NCI-H510A treated with DMSO at 0.1 percent for 48 hours (cell line): ENCODE data around the gene USP4.
"Not testable (repeated sequence)": the region's sequence is repeated elsewhere in the genome, so short reads cannot be mapped to it uniquely, and the experiment has no call there.

Experiments
- DNase-seq: peaks from one replicate; lab custom pipeline; 2025; lab: John Stamatoyannopoulos, UW

USP4 gene, protein sequence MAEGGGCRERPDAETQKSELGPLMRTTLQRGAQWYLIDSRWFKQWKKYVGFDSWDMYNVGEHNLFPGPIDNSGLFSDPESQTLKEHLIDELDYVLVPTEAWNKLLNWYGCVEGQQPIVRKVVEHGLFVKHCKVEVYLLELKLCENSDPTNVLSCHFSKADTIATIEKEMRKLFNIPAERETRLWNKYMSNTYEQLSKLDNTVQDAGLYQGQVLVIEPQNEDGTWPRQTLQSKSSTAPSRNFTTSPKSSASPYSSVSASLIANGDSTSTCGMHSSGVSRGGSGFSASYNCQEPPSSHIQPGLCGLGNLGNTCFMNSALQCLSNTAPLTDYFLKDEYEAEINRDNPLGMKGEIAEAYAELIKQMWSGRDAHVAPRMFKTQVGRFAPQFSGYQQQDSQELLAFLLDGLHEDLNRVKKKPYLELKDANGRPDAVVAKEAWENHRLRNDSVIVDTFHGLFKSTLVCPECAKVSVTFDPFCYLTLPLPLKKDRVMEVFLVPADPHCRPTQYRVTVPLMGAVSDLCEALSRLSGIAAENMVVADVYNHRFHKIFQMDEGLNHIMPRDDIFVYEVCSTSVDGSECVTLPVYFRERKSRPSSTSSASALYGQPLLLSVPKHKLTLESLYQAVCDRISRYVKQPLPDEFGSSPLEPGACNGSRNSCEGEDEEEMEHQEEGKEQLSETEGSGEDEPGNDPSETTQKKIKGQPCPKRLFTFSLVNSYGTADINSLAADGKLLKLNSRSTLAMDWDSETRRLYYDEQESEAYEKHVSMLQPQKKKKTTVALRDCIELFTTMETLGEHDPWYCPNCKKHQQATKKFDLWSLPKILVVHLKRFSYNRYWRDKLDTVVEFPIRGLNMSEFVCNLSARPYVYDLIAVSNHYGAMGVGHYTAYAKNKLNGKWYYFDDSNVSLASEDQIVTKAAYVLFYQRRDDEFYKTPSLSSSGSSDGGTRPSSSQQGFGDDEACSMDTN

DNA sequence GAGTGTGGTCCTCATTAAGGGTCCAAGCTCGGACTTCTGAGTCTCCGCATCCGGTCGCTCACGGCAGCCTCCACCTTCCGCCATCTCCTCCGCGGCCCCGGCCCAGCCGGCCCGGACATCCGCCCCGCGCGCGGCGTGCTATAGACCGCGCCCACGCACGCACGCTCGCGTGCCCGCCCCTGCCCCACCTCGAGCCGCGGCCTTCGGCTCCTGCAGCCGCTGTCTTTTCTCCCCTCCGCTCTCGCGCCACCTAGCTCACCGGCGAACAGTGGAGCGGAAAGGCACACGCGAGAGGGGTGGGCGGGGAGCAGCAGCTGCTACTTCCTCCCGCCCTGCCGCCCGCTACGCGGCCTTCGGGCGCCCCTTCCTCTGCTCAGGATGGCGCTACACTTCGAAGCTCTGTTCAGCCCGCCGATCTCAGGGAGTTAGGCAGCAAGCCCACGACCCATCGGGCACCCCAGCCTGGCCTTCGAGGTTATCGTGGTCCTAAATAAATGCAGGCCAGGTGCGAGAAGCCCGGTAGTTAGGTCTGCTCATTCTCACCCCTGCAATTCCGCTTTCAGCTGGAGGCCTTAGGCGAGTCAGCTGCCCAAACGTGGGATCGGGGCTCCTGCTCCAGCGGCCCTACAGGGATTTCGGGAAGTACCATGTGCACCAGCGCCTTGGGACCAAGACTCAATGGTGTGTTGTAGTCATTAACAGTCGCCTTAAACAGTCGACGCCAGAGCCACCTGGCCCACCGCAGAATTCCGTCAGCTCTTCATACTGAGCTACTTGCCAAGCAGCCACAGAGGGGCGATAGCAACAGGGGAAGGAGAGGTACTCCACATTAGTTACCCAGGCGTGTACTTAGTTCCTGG lies at the start of gene USP4:
Gene USP4 (minus strand): TSS at position 113 of the 860 bp plus-strand sequence. CDS start 29 bp downstream, at position 84.
- peak; percentile 84 for DNase-seq

DNA sequence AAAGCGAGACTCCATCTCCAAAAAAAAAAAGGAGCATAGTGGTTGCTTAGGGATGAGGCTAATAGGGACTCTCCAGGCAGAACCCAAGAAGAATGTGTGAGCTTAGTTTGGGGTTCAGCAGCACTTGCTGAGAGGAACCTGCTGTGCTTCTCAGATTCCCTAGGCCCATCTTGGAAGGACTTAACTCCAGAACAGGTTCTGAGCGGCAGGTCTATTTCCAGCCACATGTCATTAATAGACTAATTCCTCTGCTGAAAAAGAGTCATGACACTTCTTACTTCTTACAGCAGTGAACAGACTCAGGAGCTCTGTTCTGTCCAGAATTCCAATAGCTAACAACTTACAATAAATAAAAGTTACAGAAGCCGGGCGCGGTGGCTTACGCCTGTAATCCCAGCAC lies 49.4 kb upstream of the USP4 start:
- DNase-seq: no peak

DNA sequence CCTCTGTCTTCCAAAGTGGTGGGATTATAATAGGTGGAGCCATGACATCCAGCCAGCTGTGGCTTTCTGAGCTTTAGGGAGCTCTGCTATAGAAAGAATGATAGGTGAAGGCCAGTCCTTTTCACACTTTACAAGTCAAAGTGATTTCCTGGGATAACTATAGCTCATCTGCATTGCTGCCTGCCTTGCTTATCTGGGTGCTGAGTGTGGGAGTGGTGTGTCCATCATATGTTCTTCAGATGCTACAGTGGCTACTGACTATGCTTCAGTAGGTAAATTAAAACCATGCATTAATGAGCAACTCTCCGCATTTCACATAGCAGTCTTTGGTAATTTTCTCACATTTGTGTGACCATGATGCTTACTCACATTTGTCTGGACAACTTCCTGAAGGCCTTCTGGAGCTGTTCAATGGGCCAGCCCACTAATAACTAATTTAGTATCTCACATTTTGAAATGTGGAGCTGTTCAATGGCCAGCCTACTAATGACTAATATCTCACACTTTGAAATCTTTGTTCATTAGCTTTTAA lies 48.5 kb upstream of the USP4 start:
- DNase-seq: no peak

DNA sequence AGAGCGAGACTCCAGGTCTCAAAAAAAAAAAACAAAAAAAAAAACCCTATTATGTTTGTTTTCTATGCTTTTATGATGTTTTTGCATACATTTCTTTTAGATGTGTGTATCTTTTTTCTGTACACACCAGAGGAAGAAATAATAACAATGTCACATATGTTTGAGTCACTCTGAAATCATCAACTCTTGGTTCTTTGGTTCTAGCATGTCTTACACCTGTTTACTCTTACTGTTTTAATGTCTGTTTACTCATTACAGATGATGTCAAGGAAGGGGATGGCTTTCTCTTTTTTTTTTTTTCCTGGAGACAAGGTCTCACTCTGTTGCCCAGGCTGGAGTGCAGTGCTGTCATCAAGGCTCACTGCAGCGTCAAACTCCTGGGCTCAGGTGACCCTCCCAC lies 47.9 kb upstream of the USP4 start:
- DNase-seq: no peak

DNA sequence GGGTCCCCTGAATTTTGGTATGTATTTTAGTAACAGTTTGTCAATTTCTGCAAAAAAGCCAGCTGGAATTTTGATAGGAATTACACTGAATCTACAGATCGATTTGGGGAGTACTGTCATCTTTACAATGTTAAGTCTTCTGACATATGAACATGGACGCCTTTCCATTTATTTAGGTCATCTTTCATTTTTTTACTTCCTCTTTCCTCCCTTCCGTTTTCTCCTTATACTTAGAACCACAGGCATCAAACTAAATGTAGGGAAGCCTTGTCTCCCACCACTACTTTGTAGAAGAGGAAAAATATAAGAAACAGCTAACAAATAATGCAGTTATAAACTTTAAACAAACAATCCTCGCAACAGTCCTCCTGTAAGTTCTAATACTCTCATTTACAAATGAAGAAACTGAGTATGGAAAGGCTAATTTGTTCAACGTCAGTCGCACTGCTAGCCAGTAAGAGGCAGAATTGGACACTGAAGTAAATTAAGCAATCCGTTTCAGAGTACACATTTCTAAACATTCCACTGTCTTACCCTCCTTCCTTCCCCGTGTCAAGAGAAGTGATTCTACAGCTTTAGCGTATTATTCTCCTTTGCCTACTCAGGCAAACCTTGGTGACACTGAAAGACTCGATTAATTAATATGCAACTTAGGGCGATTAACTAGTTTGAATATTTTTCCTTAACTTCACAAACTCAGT lies 46.4 kb upstream of the USP4 start:
- no peak for DNase-seq

DNA sequence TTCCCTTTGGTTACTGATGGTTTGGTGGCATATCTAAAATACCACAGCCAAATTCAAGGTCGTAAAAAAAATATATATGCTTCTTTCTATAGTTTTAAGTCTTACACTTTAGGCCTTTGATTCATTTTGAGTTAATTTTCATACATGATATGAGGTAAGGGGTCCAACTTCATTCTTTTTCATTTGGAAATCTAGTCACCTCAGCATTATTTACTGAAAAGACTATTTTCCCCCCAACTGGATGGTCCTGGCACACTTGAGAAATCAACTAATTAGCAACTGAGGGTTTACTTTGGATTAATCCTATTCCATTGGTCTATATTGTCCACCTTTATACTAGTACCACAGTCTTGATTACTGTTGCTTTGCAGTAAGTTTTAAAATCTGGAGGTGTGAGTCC lies 45.8 kb upstream of the USP4 start:
- no peak for DNase-seq

DNA sequence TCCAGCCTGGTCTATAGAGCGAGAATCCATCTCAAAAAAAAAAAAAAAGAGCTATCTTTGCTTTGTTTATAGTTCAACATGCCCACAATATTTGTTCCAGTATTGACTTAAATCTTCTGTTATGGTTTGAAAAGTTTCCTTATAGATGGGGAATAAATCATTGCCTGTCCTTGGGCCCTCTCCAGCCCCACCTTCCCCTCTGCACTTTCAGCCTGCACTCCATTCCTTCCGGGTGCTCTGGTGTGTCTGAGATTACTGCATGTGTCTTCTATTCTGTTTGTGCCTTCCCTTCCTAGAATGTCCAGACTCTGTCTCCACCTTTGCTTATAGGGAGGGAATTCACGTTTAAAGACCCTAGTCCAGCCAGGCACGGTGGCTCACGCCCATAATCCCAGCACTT lies 43.5 kb upstream of the USP4 start:
- DNase-seq: no peak

DNA sequence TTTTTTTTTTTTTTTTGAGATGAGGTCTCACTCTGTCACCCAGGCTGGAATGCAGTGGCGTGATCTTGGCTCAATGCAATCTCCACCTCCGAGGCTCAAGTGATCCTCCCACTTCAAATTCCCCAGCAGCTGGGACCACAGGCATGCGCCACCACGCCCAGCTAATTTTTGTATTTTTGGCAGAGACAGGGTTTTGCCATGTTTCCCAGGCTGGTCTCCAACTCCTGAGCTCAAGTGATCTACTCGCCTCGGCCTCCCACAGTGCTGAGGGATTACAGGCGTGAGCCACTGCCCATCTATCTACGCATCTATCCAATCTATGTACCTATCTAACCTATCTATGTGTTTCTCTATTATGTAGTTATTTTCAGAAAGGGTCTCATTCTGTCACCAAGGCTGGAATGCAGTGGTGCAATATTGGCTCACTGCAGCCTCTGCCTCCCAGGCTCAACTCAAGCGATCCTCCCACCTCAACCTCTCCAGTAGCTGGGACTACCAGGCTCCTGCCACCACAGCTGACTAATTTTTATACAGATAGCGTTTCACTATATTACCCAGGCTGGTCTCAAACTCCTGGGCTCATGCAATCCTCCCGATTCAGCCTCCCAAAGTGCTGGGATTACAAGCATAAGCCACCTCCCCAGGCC lies 38.5 kb upstream of the USP4 start:
- DNase-seq: no peak

DNA sequence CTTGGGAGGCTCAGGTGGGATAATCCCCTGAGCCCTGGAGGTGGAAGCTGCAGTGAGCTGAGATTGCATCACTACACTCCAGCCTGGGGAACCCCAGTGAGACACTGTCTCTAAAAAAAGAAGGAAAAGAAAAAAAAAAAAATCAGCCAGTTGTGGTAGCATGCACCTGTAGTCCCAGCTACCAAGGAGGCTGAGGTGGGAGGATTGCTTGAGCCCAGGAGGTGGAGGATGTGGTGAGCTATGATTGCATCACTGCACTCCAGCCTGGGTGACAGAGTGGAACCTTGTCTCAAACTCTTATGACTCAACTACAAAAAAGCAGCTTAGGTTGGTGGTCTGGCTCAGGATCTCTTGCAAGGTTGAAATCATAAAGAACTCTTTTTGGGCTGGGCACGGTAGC lies 37.6 kb upstream of the USP4 start:
- DNase-seq: no peak

DNA sequence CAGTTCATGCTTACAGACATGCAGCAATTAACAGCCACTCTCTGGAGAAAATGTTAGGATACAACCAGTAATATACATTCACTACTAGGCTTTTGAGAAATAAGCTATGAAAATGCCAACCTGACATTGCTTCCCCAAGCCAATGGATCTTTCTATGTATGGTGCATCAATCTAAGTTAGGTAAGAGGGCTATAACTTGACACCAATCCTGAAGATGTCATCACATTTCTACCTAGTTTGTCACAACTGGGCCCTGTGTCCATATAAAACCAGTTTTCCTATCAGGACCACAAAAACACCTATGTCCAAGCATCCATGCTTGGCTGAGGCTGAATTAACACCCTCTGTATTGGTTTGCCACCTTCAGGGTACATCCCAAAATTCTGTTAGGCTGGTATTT lies 32.1 kb upstream of the USP4 start:
- no peak for DNase-seq

DNA sequence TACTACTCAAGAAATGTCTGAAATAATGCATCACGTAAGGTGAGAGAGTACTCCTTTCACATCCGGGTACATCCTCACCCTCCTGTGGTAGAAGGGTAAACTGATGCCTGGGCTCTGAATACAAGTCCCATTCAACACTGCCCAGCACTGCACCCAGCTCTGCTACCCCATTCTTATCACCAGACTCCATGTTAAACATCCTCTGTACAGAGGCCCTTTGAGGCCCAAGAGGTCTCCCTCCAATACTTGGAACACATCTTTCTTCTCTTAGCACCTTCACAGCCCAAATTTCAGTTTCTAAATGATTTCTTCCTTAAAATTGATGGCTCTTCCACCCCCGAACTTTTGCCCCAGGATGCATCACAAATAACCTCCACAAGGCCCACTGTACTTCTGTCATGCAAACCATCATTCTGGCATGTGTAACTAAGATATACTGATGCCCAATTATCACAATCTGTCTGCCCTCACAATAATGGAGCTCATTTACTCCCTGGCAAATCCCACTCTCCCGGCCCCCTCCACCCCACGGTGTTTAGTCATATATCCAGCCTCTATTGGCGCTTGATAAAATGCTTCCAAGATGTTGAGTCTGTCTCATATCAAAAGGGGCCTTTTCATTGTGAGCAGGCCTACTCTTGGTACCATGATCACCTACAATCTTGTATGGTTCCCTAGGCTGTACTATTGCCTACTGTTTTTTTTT lies 30.9 kb upstream of the USP4 start:
- DNase-seq: no peak

DNA sequence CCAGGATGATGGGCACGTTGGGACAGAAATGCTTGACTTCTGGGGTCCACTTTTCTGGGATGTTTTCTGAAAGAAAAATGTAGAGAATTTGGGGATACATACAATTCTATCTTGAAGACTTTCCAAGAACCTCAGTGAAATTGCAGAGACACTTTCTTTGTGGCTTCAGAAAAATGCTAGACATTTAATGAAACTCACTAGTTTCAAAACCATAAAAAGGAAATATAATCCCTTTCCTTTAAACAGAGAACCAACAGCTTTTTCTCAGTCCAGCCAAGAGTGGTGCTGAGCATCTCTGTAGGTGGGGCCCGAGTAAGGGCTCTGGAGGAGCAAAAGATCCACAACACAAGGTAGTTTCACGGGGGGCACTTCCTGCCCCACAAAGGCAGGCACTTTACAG lies 22.7 kb upstream of the USP4 start:
- DNase-seq: no peak

DNA sequence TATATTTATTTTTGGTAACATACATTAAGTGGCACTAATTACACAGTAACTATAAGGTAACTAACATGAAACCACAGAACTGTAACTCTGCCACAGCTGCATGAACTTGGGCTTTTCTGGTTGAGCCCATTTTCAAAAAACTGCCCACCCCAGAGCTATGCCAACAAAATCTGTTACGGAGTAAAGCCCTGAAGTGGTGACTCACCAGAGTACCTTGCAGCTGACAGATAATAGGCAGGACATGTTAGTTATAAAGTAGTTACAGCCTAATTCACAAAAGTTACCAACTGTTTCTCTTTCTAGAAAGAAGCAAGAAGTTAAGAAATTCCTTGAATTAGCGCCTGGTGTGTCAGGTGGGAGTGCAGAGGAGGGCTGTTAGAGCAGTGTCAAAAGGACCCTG lies 19.8 kb upstream of the USP4 start:
- no peak for DNase-seq

DNA sequence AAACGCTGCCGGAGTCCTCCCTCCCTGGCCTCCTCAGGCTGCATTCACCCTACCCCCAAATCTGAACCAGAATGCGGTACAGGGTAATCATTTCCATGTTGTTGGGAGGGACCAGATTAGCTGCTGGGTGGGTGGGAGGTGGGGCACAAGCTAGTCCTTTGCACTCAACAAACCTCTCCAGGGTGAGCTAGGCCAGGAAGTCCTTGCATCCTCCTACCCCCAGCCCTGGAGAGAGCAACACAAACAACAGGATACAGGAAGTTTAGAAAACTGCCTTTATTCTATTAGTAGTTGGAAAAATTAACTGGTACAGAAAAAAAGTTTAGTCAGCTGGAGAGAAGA lies 19.0 kb upstream of the USP4 start:
- DNase-seq: no peak

DNA sequence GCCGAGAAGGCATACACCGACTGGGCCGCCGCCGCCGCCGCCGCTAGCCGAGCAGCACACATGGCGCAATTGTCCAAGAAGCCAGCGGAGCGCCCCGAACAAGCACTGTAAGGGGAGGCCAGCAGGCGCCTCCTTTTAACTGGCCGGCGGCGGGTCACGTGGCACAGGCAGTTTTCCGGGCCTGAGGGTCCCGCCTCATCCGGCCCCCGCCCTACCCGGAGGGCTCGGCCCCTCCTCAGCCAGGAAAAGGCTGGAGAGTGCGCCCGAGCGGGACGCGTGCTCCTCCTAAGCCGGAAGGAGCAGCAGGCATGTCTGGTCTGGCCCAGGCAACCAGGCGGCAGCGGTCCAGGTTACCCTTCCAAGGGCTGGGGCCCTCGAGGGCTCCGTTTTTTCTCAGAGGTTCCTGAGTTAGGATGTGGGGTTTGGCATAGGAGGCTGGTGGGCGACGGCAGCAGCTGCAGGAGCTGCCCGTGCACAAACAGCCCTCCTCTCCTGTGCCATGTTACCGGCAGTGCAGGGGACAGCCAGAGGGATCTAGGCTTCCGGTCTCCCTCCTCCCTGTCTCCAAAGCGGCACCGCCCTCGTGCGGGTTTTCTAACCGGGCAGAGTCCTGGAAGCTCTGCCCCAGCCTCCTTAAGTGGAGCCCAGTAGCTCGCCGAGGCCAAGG lies 18.5 kb upstream of the USP4 start, which contains the start of gene GPX1:
Gene GPX1 (minus strand): TSS at position 137 of the 667 bp plus-strand sequence. CDS start 75 bp downstream, at position 62.
- DNase-seq: peak; percentile 85

DNA sequence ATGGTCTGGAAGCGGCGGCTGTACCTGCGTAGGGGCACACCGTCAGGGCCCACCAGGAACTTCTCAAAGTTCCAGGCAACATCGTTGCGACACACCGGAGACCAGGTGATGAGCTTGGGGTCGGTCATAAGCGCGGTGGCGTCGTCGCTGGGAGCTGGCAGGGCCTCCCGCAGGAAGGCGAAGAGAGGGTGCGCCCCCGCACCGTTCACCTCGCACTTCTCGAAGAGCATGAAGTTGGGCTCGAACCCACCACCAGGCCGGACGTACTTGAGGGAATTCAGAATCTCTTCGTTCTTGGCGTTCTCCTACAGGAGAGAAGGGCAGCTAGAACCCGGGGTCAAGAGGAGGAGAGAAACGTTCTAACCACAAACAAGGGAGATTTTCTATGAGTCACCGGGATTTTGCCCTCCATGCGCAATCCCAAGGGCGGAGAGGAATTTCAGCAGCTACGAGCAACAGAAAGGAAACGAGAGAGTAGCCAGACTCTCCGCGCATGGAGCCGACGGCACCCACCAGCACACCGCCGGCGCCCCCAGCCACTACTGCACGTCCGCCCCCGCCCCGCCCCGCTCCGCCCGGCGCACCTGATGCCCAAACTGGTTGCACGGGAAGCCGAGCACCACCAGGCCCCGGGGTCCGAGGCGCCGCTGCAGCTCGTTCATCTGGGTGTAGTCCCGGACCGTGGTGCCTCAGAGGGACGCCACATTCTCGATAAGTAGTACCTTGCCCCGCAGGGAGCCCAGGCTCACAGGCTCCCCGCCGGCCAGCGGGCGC lies 17.8 kb upstream of the USP4 start:
- not testable (repeated sequence) for DNase-seq

DNA sequence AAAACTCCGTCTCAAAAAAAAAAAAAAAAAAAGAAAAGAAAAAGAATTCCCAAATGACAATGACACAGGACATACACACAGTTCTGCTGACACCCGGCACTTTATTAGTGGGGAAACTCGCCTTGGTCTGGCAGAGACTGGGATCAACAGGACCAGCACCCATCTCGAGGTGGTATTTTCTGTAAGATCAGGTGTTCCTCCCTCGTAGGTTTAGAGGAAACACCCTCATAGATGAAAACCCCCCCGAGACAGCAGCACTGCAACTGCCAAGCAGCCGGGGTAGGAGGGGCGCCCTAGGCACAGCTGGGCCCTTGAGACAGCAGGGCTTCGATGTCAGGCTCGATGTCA lies 17.2 kb upstream of the USP4 start:
- not testable (repeated sequence) for DNase-seq

DNA sequence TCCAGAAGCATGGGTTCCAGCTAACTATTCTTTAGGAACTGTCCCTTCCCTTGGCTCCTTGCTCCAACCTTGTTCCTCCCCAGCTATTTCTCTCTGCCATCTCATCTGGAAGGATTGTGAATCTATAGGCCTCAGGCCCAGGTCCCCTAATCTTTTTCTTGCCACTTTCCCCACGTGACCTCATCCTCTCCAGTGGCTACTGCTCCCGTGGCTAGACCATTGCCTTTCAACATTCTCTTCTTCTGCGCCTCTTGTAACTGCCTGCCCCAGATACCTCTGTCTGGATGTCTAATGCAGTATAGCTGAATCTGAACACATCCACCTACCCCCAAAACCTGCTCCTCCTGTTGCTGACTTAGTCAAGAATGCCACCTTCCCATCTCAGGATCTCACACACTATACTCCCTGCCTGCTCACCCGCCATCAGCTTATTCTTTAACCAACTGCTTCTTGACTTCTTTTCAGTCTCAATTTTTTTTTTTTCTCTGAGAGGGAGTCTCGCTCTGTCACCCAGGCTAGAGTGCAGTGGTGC lies 13.1 kb upstream of the USP4 start:
- no peak for DNase-seq
